Stimulated activated CD8-positive, alpha-beta memory T cell treated with anti-CD3 and anti-CD28 coated beads, Interleukin-7, amount 100 ng/mL, for 24 hours (primary cell): ENCODE results near the gene EGFR.

Experiments
- DNase-seq: peaks from one replicate; pipeline ENCODE4 v3.0.0-alpha.2; 2020; ENCODE audit warnings: low read depth

Gene EGFR

DNA sequence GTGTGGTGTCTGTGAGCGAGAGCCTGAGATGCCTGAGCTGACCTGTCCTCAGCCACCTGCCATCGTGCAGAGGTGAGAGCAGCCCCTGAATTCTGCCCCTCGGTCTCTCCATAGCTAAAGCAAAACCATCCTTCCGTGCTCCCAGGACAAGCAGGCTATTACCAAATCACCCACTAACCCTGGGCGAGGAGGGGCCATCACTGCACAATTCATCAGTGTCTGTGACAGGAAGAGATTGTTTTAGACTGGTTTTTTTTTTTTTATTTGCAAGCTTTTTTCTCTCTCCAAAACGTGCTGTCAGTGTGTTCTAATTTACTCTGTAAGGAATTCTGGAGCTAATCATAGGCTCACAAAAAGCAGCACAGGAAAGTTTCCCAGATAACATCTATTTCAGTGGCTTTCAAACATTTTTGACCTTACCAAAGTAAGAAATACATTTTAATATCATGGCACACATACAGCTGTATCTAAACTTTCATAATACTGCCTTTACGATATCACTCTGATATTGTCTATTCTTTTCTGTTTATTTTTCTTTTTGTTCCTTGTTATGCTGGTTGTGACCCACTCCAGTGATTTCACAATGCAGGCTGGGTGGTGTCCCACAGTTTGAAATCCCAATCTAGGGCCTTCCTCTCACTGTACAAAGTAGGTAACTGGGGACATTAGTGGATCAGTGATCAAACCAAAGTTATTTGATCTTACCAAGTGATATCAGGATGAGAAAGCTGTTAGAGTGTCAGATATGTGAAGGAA, 62.8 kb downstream of the EGFR start:
- no peak for DNase-seq

DNA sequence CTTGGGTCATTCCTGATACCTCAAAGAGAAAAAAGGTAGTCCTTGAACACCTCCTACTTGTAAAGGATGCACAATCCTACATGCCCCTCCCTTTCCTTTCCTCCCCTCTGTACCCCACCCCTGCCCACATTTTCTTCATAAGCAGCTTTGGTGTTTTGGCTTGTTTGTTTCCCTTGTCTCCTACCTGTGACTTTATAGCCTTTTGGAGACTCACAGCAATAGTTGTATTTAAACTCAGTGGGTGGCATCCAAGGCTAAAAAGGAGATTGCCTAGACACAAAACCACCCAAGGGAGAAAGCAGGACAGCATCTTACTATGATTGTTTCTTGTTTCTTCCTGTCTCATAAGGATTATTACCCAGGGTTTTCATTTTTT, 63.4 kb downstream of the EGFR start:
- no peak for DNase-seq

DNA sequence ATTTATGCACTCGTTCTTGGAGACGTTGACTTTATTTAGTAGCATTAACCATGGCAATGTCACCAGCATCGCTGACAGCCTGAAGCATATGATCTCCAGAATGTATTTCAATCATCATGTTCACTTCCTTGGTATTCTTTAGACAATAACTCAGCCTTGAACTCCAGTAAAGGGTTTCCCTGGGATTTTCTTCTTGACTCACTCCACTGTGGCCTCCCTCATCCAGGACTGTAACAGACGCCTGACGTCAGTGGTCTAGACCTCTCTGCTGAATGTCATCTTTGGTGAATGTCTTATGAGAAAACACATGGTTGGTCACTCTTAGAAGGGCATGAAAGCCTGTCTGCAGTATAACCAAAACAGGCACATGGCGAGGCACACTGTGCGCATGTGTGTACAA, 64.4 kb downstream of the EGFR start:
- DNase-seq, result no peak

DNA sequence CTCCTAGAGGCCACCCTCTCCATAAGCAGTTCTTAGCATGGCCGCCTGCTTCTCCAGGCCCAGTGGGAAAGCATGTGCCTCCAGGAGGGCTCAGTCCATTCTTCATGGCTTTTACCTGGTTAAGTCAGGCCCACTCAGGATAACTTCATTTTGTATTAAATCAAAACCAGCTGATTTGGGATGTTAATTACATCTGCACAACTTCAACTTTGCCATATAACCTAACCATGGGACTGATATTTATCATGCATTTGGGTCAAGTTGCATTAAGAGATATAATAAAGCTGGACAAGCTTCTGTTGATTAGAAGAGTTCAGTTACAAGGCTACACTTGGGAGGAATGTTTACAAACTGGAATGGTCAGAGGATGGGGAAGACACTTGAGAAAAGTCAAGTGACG, 65.5 kb downstream of the EGFR start:
- DNase-seq, result no peak

DNA sequence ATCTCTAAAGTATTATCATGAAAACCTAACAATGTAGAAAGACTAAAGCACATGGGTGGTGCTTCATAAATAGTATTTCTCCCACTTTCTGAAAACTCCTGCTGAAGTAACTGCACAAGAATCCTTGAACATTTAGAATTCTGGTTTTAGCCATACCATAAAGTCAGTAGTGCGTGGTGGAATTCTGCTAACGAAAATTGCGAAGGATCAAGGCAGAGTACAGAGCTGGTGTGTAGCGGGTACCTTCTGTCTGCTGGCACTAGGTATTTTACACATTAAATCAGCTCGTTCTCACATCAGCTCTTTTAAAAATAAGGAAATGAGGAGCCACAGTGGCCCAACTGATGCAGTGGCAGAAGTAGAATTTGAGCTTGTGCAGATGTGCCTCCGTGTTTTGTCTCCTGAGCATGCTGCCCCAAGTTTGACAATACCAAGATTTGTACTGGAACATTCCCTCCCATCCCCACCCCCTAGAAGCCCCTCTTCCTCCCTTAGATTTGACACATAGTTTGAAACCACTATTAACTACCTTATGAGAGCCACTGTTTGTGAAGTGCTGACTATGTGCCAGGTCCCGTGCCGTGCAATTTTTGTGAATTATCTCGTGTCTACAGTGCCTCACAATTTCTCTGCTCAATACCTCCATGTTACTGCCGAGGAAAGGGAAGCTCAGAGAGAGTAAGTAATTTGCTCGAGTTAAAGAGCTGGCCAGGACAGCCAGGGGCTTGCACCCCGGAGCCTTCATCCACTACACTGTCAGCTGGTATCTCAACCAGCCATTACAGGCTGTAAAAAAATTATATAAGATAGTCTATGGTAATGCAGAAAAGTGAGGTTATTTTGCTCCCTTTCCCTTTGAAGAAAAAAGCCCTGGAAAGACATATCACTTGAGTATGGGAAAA, 66.9 kb downstream of the EGFR start:
- DNase-seq, result no peak

DNA sequence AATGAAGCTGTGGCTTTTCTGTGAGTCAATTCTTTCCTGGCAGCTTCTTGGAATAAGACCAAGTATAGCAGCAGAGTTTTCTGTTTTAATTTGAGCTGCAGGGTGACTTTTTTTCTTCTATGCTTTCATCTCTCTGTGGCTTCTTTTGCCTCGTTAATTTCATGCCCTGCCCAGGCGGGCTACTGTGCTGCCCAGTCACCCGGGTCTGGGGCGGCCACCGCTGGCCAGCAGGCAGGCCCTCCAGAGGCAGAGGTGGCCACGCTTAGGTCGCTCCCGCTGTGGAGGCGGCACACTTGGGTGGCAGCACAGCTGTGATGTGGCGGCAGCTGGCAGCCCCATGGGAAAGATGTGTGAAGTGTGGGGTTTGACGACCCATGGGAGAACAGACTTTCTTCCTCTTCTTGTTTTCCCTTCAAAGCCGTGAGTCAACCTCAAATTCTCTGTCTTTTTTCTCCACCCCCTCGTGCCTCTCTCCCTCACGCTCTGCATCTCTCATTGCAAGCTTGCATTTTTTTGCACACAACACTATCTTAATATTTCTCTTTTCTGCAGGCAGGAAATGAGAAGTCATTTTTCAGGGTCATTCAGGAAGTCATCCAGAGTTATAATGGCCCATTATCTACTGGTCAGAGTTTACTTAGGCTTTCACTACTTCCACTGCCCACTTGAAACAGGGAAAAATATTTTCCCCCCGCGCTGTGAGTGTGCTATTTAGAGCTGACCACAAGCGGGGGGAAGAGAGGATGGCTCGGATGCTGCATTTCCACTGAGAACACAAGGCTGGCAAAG, 67.8 kb downstream of the EGFR start:
- no peak for DNase-seq

DNA sequence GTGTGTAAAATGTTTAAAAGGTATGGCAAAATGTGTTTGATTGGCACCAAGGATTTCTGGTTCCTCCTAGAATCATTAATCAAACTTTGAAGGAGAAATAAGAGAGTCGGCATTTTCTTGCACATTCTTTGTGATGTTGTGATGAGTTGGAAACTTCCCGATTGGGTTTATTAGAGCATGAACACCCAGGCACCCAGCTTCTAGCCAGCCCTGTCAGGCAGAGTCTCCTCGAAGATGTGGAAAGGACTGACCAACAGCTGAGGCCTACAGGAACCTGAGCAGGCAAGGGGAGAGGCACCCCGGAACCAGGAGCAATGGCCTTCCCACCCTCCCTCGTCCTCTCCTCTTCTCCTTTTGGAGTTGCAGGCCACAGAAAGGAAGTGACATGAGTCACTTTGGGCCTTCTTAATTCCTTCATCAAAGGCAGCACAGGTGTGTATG, 68.7 kb downstream of the EGFR start:
- DNase-seq, result no peak

DNA sequence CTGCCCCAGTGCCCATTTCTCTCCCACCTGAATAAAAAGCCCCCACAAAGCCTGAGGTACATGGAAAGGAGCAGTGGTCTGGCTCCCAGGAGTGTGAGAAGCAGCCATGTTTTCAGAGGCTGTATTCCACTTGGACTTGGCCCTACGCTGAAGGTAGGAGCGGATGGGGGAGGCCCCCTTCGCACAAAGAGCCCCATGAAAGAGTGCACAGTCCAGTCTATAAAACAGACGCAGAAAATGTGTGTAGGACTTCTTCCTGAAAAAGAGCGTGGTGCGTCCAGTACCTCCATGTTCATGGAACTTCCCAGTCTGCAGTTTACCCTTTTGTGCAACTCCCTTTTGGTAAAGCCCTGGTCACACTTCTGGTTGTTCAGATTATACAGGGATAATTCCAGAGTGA, 69.3 kb downstream of the EGFR start:
- no peak for DNase-seq

DNA sequence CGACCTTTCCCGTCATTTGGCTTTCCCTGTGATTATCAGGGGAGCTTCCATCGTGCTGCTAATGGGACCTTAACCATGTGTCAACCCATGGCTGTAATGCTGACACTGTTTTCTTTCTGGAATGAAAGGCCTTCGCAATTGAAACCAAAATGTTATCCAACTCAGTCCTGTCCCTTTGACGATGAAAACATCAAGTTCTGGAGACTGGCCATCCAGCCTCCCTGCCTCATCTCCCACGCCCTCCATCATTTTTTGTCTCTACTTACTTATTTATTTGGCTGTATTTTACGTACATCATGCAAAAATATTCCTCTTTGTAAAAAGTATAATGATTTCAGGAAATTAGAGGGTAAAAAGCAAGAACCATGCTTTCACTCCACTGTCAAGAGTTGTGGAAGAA, 69.8 kb downstream of the EGFR start:
- no peak for DNase-seq

DNA sequence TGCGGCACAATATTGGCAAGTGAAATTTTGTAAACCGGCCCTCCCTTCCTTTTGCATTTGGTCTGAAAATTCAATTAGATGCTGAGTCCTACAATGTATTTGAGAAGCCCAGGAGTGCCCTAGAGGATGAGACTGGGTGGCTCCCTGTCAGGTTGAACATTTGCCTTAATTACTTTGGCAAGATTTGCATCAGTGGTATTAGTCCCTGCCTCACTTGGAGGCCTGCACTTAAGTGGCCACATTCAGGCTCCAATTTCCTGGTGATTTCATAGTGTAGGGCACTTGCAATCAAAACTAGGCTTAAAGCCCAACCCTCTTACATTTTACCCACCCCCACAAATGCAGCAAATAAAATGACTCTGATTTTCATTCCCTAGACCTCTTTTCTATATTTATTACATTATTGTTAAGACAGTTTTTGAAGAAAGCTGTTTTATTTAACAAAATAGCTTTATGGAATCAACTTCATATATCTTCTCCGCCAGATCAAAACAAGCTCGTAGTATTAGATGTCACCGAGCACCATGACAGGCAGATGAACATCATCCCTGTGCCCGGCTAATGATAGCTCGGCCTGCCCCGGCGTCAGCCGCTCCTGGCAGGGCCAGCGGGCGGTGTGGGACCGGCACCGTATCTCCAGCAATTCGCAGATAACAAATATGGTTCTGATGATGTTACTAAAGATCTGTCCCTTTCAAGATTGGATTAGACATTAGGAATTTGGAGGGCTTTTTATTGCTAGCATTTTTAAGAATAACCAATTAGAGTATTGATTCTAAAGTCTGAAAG, 73.6 kb downstream of the EGFR start:
- no peak for DNase-seq

DNA sequence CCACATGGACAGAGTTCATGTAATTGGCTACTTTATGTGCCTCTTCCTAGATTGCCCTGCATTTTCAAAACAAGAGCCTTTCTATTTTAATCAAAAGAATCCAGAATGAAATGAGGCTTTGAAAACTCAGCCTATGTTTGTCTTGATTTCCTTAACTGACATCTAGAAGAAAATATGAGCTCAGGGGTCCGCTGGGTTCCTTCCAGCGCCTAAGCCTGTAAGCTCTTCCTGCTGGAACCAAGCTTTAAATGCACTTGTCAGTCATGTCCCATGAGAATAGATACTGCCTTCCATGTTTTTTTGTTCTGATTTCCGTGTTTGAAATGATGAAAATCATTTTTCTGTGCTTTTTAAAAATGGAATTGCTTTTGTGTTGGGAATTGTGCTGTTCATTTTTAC, 74.2 kb downstream of the EGFR start:
- DNase-seq, result no peak

DNA sequence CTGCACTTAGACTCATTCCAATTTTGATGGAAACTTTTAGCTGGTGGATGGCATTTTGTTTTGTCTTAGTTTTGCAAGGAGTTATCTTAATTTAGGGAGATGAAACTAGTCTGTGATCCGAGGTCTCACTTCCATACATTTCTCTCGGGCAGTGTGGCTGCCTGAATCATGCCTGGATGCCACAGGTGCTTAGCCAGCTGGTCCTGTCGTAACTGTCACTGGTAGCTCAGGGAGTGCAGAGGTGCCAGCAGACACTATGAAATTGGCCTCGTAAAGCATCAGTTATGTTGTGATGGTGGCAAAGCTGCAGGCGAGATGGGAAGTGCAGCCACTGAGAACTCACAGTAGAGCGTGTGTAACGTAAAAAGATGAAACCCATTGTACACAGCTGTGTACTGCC, 74.9 kb downstream of the EGFR start:
- no peak for DNase-seq

DNA sequence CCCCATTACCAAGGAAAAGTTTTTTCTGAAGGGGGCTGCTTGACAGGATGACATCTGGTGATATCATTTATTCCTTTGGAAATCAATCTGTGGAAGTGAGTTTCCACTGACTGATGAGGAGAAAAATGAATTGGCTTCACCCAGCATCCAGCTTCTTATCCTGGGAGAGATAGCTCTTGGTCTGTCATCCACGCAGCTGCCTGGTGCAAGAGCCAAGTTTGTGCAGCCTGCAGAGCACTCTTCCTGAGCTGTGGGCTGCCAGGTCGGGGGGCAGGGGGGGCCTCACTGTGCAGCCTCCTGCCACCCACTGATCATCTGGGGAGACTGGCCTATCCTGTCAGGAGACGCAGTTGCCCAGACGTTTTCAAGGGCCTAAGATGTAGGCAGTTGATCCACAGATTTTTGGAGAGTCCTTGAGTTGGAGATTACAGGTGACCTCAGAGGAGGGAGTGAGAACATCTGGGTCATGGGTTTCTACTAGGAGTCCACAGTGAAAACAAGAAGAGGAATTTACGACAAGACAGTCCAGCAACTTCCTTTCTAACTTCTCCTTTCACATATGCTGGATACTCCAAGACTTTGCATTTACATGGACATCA, 75.4 kb downstream of the EGFR start:
- DNase-seq, result no peak

DNA sequence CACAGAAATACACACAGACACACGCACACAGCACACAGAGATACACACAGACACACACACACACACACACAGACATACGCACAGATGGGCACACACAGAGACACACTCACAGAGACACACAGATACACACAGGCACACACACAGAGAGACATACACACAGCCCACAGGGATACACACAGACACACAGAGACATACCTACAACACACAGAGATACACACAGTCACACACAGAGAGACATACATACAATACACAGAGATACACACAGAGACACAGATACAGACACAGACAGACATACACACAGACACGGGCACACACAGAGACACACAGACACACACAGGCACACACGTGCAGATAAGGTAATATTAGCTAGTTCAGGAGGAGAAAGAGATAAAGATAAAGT, 76.9 kb downstream of the EGFR start:
- no peak for DNase-seq

DNA sequence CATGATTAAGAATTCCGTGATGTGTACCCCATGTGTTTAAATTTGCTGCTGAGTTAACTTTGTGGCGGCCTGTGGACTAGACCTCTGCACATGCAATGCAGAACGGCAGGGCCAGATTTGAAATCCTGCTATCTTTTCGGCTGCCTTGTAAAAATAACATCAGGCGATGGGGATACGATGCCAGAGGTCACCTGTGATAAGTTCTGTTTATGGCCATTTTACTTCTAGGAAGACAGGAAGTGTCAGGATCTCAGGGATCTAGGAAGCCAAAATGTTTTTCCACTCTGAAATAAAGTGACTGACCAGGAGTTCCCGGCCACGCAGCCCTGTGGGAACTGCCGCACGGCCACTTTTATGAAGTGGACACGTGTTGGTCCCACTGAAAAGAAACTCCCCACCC, 77.5 kb downstream of the EGFR start:
- DNase-seq, result no peak

DNA sequence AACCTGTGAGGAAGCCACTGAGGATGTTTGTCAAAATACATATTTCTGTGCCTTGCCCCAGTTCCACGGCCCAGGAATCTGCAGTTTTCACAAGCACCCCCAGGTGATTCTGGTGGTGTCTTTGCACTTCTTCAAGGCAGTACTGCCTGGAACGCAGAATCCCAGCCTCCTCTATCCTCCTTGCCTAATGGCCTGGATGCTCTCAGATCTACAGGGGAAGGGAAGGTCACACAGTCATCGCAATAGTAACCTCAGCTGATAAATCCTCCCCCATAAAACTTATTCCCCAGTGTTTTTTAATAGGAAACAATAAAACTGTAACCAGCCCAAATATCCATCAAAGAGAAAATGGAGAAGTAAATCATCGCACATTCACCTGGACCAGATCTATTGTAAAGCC, 78.3 kb downstream of the EGFR start:
- no peak for DNase-seq

DNA sequence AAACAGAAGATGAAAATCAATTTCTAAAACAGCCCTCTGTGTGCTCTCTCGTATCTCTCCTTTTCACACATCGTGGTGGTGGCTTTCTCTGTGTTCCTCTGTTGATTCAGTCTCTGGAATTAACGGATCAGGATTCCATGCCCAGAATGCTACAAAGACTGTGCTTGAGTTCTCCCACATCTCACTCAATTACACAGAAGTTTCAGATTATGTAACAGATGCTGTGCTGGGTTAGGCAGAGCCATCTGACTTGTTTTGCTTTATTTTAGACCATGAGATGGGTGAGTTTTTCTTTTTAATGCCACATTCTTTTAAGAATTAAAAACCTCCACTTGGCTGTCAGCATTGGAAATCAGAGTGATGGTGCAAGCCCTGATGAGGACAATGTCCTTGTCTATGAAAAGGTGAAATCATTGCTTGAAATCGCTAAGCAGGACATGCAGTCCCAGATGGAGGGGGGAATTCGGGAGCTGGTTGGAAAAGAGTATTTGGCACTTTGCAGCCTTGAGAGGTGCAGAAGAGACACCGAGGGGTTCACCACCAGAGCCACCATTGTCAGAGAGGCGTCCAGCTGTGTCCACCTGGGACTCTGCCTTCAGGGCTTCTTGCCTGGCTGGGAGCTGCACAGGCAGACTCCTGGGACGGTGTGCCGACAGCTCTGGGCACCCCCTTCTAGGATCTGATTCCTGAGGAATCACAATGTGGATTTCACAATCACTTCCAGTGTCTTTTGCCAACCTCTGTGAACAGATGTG, 80.4 kb downstream of the EGFR start:
- DNase-seq, result no peak

DNA sequence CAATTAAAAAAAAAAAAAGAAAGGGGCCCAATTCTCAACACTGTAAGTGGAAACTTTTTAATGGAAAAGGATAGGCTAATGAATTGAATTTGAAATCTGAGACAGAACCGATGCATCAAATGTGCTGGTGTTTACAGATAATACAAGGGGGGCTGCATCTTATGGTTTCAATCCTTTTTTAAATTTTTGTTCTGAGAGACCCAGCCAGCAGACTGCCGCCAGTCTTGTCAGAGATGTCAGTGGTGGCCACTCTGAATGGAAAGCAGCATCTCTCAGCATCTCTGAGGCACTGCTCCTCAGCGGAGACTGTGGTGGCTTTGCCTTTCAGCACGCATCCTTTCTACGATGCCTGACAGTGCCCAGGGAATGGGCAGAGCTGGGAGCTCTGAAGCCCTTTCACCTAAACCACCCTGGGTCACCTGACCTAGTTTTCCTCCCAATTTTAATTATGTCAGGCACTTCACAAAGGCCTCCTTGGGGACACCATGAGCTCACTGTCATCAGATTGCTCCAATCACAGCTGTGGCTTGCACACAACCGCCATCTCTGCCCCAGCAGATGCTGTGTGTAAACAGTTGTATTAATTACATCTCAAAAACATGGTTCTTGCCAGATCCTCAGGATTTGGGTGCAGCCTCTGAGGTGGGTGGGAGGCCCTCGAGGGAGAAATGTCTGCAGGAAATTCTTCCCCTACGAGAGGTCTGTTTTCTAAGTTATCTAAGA, 81.2 kb downstream of the EGFR start:
- no peak for DNase-seq

DNA sequence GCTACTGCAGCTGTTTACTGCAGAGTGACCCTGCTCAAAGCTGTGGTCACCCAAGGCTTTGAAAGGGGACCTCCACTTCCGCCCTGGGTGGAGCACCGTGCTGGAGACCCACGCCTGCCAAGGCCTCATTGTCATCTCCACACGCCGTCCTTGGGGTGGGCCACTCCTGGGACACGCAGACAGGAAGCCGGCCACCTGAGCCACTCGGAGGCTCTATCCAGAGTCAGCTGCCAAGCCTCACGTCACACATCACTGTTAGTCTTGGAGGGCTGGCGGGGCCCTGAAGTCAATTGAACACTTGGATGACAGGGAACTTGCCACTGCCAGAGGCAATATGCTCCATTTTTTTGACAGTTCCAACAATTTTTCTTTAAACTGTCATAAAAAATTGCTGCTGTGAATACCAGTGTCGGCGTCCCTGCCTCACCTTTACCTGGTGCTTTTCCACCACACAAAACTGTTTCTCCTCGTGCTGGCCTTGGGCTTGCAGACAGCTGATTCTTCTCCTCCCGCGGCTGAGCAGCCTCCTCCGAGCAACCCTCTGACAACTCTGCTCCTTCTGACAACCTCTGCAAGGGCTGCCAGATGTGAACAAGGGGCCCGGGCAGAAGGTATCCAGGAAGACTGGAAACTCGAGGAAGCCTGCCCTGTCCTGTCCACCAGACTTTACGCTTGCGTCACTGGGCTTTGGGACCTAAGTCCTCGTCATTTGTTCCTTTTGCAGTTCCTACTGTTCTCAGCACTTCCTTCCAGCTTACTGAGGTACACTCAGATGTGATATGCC, 81.9 kb downstream of the EGFR start:
- DNase-seq, result no peak
